AG04450 (cell line): ENCODE data around the gene FKBP1A. TPM values are rescaled to one million over a fixed set of nuclear protein-coding genes. Genes with fewer than 3 reads are reported as not detected.
A peak's percentile ranks its signal among the peaks of the same experiment; 100 is the strongest.

Experiments used
- CTCF ChIA-PET: fragments of 300-600, 350-600 bp; formaldehyde crosslinking; extraction: SDS; loops from one replicate; lab custom pipeline; 2022; ENCODE audit warnings: antibody characterized with exemption, inconsistent platforms; lab: Charles Lee
- POLR2A ChIA-PET: fragments of 350-600 bp; formaldehyde crosslinking; extraction: SDS; loops from one replicate; lab custom pipeline; 2021; ENCODE audit warnings: antibody characterized with exemption, inconsistent platforms; lab: Yijun Ruan, JAX
- DNase-seq: peaks from one replicate; pipeline ENCODE4 v3.0.0-alpha.2; 2011; ENCODE audit warnings: low read depth, low spot score
- H3K27ac ChIP-seq: one replicate; pipeline ENCODE4 v1.5.1; 2012; ENCODE audit warnings: low read depth, low read length, control low read depth
- H3K27me3 ChIP-seq: one replicate; pipeline ENCODE4 v1.6.0; 2012; ENCODE audit warnings: low read length; ENCODE audit not compliant: control insufficient read depth, insufficient read depth
- H3K4me3 ChIP-seq: 2 replicates; pipeline ENCODE4 v1.5.1; 2011; ENCODE audit warnings: mild to moderate bottlenecking, low read depth, low read length, control low read depth
- H3K9me3 ChIP-seq: 2 replicates; pipeline ENCODE4 v1.5.1; 2012; ENCODE audit warnings: low read length; ENCODE audit not compliant: control insufficient read depth, insufficient read depth
- CTCF ChIP-seq: IDR thresholded peaks from 2 replicates; pipeline ENCODE4 v1.5.1; 2011; ENCODE audit warnings: low read depth, low read length, control low read depth, inconsistent platforms
- polyA plus RNA-seq: library from polyadenylated mRNA; depleted of rRNA; stranded (reverse); fragments of >200 nt; gene quantifications from 2 replicates; pipeline ENCODE4 v1.2.3, GENCODE V29; 2011

The FKBP1A gene
- polyA plus RNA-seq, 1 experiment = 579 TPM

- Histone ChIP-seq H3K4me3 (no peak overlapping the region), H3K9me3 (no peaks in the 10 kb centered on the region), H3K27me3 (no peaks in the 10 kb centered on the region), H3K27ac (no peak overlapping the region)
- DNase-seq = no peak
- TF ChIP-seq CTCF = no peak
- CTCF ChIA-PET = interaction anchor here (1.1 kb wide), 1 partner anchor 18 kb away, joined by 3 read pairs; no protein-coding TSS in a partner anchor
- POLR2A ChIA-PET = no interaction called here
Observed at GRCh38 chr20:1331801-1332453, 60.9 kb downstream of the FKBP1A start.

- CTCF ChIA-PET = no interaction called here
Observed at GRCh38 chr20:1331101-1331500, 61.8 kb downstream of the FKBP1A start.

GRCh38 chr20:1330075-1330830, 62.6 kb downstream of the FKBP1A start:
- ChIA-PET CTCF (interaction anchor here (0.6 kb wide), 1 partner anchor 19 kb away, joined by 4 read pairs; no protein-coding TSS in a partner anchor), POLR2A (no interaction called here)
- H3K27me3 ChIP-seq = no peaks in the 10 kb centered on the region
- H3K9me3 ChIP-seq = no peaks in the 10 kb centered on the region
- no peak for TF ChIP-seq CTCF
- no peak overlapping the region for H3K27ac ChIP-seq
- H3K4me3 ChIP-seq = no peak overlapping the region
- DNase-seq = no peak

More at GRCh38 chr20:1331101-1331500, 61.8 kb downstream of the FKBP1A start:
- no peaks in the 10 kb centered on the region for H3K27me3 ChIP-seq
- DNase-seq = no peak
- POLR2A ChIA-PET = no interaction called here
- no peak overlapping the region for H3K4me3 ChIP-seq
- no peak for TF ChIP-seq CTCF
- H3K9me3 ChIP-seq = no peaks in the 10 kb centered on the region
- no peak overlapping the region for H3K27ac ChIP-seq

- H3K27ac ChIP-seq = peak within 1 kb of the TSS; percentile 31
- TF ChIP-seq CTCF = no peak
- ChIA-PET POLR2A (no interaction called here), CTCF (interaction anchor here (1.1 to 1.8 kb wide), 2 partner anchors 106 to 137 kb away, joined by 3 to 4 read pairs; partner anchors contain the start of gene NSFL1C)
- no peaks in the 10 kb centered on the region for H3K9me3 ChIP-seq
- no peak for DNase-seq
- H3K27me3 ChIP-seq = no peaks in the 10 kb centered on the region
- H3K4me3 ChIP-seq = no peak within 1 kb of the TSS
Observed at GRCh38 chr20:1328680-1329330, 64.0 kb downstream of the FKBP1A start, which contains the start of gene SDCBP2. SDCBP2 (minus strand) TSS chr20:1329139; CDS start chr20:1320416, 8,723 bp downstream.
